ENCODE data around the gene SCGB1C1.
"Not testable (repeated sequence)": the region's sequence is repeated elsewhere in the genome, so short reads cannot be mapped to it uniquely, and the experiment has no call there.

SCGB1C1 gene

DNA sequence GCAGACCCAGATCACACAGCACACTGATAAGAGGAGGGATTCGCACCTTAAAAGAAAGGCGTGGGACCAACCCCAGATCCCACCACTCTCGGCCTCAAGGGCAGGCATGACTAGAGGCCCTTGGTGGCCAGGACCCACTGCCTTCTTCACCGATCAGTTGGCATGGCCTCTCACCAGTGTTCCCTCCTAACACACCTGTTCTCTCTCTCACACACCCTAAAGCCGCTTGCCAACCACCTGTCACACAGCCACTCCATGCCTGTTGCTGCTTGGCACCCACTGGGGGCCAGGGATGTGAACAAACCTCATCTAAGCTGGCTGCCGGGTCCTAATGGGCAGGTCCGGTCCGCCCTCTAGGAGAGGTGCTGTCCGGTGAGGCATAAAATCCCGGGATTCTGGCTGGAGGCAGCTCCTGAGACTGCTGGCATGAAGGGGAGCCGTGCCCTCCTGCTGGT is at the start of gene SCGB1C1:
SCGB1C1 (plus strand) TSS at position 405 of the 455 bp plus-strand sequence; CDS start at position 427, 22 bp downstream.
- not testable (repeated sequence) for DNase-seq (ENCODE audit: low spot score)

DNA sequence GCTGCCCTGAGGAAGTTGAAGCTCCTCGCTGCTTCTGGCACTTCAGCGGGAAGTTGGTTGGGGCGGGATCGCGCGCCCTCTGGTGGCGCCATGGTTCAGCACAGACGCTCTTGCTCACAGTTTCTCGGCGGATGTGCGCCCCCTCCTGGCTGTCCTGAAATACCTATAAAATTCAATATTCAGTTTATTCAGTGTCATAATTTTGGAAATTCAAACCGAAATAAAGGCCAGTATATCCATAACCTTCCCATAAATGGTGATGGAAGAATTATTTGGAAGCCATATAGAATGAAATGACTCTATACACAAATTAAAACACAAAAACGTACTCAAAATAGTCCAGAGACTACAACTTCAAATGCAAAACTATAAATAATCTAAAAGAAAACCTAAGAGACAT is 12.6 kb upstream of the SCGB1C1 start:
- not testable (repeated sequence) for DNase-seq (ENCODE audit: low spot score)

DNA sequence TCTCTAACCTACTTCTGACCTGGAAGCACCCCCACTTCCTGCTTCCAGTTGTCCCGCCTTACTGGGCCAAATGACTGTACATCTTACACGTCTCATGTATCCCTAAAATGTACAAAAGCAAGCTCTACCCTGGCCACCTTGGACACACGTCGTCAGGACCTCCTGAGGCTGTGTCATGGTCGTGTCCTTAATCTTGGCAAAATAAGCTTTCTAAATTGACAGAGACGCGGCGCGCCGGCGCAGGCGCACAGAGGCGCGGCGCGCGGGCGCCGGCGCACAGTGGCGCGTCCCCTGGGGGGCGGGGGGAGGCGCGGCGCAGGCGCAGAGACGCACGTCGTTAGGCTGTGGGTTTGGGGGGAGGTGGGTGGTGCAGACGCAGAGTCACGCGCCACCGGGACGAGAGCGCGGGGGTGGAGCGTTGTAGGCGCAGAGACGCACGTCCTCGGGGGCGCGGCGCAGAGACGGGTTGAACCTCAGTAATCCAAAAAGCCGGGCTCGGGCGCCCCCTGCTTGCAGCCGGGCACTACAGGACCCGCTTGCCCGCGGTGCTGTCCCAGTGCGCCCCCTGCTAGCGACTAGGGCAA is 3.6 kb upstream of the SCGB1C1 start:
- not testable (repeated sequence) for DNase-seq (ENCODE audit: low spot score)

DNA sequence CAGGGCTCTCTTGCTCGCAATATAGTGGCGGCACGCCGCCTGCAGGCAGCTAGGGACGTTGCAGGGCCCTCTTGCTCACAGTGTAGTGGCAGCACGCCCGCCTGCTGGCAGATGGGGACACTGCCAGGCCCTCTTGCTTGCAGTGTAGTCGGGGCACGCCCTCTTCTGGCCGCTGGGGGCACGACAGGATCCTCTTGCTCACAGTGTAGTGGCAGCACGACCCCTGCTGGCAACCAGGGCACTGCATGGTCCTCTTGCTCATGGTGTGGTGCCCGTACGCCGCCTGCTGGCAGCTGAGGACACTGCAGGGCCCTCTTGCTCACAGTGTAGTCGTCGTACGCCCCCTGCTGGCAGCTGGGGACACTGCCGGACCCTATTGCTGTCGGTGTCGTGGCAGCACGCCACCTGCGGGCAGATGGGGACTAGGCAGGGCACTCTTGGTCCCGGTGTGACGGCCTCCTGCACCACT is 3.0 kb upstream of the SCGB1C1 start:
- not testable (repeated sequence) for DNase-seq (ENCODE audit: low spot score)

- not testable (repeated sequence) for DNase-seq (ENCODE audit: low spot score)
These were observed 2.3 kb upstream of the SCGB1C1 start for GRCh38 chr11:190546-190945.

- DNase-seq (ENCODE audit: low spot score), result not testable (repeated sequence)
These were observed 1.1 kb upstream of the SCGB1C1 start for GRCh38 chr11:191490-192478.

GRCh38 chr11:193481-193880 is 603 bp downstream of the SCGB1C1 start:
- DNase-seq (ENCODE audit: low spot score), result not testable (repeated sequence)

DNA sequence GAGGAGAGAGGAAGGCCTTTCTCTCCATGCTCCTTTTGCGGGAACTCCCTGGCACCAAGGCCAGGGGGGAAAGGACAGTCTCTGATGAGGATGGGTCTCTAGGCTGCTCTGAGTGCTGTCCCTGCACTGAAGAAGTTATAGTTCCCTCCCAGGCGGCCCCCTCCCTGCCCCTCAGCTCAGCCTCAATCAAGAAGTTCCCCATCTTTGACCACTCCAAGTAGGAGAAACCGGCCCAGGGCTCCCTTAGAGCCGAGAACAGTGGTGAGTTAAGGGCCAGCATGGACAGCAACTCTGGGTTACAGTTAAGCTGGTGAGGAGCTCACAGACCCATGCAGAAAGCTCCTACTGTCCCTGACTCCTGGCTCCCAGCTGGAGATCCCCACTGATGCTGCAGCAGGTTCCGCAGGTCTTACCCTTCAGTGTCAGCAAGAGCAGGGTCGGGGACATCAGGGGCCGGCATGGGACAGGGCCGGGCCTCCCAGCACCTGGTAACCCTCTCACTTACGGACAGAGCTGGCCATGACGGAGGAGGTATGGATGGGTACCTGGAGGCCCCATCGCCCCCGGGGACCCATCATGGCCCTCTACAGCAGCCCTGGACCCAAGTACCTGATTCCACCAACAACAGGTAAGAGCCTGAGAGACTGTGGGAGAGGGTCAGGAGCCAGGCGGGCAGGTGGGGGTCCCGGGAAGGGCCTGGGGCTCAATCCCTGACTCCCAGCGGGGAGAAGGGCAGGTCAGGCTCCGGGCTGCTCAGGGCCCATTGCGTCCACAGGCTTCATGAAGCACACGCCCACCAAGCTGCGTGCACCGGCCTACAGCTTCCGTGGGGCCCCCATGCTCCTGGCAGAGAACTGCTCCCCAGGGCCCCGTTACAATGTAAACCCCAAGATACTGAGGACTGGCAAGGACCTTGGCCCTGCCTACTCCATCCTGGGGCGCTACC is 4.2 kb downstream of the SCGB1C1 start:
- DNase-seq (ENCODE audit: low spot score), result no peak

GRCh38 chr11:197741-198235 is 4.9 kb downstream of the SCGB1C1 start:
- DNase-seq (ENCODE audit: low spot score), result no peak

DNA sequence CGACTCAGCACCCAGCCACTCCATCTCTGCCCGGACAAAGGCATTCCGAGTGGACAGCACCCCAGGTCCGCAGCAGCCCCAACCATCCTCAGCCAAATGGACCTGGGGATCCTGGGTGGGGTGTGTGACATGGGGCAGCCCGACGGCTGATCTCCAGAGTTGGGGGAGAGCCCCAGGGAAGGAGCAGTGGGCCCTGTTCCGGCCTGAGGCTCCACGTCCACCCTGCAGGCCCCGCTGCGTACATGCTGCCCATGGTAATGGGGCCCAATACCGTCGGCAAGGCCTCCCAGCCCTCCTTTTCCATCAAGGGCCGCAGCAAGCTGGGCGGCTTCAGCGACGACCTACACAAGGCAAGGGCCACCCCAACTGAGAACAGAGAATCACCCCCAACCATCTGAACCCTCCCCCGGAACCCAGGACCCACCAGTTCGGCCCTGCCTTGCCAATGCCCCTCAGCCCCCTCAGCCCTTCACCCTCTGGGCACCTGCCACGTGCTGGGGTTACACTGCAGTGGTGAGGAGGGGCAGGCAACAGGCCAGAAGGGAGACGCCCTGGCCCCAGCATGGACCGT is 5.4 kb downstream of the SCGB1C1 start:
- no peak for DNase-seq (ENCODE audit: low spot score)

GRCh38 chr11:199004-199581 is 6.2 kb downstream of the SCGB1C1 start:
- DNase-seq (ENCODE audit: low spot score), result no peak

DNA sequence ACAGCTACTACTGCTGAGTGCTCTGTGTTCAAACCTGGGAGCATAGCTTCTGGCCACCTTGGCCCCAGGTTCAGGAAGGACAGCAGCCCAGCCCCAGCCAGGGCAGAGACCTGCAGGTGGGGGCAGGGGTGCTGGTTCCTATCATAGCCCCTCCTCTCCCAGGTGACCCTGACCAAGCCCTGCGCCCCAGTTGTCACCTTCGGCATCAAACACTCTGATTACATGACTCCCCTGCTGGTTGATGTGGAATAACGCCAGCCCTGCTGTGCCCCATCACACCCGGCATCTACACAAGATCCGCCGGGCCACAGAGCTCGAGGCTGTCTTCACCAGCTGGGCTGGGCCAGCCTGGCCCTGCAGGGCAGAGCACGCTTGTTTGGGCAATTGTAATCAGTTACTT is 6.9 kb downstream of the SCGB1C1 start:
- no peak for DNase-seq (ENCODE audit: low spot score)

GRCh38 chr11:200224-201003 is 7.5 kb downstream of the SCGB1C1 start:
- no peak for DNase-seq (ENCODE audit: low spot score)

GRCh38 chr11:201966-202365 is 9.1 kb downstream of the SCGB1C1 start:
- no peak for DNase-seq (ENCODE audit: low spot score)

DNA sequence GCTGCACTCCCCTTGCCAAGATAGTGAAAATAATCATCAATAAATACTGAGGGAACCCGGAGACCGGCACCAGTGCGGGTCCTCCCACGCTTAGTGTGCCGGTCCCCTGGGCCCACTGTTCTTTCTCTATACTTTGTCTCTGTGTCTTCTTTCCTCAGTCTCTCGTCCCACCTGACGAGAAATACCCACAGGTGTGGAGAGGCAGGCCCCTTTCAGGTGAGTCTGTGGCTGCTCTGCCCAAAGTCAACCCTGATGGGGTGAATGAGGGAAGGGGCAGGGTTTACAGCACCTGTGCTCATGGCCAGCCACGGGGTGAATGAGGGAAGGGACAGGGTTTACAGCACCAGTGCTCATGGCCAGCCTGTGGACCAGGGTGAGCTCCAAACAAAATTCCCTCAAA is 9.6 kb downstream of the SCGB1C1 start:
- no peak for DNase-seq (ENCODE audit: low spot score)

DNA sequence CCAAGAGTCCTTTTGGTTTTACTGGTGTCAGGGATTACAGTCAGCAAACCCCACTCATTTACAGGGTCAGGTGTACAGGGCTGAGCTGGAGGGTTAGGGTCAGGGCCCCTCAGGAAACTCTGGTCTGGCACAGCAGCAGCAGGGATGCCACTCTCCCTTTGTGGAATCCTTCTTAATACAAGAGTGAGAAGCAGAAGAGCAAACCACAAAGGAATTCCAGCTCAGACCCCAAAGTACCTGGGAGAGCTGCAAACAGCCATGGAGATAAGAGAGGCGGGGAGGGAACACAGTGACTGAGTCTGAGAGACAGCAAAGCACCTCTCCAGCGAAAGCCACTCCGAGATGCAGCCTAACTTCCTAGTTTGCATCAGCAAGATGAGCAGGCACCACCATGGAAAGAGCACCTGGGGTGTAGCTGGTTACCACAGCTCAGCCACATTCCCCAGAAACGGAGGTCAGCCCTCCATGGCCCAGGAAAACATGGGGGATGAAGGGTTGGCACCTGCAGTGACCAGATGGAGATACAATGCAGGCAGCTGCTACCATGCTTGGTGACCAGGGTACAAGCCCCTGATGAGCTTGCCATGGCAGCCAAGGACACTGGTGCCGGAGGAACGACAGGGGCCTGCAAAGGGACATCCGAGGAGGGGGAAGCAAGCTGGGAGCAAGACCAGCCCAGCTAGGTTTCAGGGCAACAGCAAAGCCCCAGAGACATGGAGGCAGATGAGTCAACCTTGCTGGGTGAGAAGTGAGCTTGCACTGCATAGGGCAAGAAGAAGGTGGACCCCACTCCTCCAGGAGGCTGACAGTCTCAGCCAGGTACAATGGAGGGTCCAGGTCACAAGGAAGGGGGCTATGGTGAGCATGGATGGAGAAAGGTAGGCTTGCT is 10.4 kb downstream of the SCGB1C1 start:
- no peak for DNase-seq (ENCODE audit: low spot score)

DNA sequence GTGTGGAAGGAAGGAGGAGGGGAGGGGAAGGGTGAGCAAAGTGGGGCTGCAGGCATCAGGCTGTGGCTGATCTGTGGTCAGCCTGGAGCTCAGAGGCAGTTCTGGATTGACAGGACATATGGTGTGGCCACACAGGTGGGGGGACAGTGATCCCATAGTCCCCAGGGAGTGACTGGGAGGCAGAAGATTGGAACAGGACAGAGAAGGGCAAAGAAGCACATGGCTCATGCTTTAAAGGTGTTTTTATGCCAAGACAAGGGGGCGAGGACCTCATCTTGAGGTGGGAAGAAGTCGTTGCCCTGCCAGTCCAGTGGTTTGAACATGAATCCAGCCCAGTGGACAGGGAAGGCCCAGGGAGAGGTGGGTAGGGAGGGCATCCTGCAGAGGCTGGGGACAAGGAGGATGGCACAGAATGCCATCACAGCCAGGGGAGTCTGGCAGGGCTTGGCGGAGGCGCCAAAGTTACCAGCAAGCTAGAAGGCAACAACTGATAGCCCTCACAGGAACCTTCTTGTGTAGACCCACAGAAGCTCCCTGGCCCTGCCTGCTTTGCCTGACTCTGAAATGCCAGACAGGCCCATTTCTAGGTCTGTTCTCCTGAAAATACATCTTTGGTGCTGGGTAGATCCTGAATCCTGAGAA is 11.2 kb downstream of the SCGB1C1 start:
- DNase-seq (ENCODE audit: low spot score), result no peak

DNA sequence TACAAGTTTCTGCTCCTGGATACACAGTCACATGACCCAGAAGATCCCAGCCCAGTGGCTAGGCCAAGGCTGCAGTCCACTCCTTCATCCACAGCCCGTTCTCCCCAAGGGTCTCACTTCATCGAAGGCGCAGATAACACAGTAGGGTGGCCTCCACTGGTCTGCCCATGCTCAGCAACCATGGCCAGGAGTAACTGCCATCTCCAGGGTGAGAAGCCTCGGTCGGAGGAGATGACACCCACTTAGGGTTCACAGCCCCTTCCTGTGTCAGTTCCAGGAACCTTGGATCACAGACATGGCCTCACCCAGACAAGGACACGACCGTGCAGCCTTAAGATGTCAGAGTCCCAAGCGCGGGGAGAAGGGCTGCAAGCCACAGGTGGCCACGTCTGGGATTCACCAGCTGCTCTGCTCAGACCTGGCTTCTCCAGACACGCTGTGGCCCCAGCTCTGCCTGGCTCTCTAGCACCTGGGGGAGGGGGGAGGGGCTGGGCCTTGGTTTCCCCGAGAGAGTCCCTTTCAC is 11.8 kb downstream of the SCGB1C1 start:
- DNase-seq (ENCODE audit: low spot score), result no peak

Measured in ecto neural progenitor cell (in vitro differentiated cells).